ENCODE results near the gene CNTNAP5.

- no peak for TF ChIP-seq TEAD4 (IDR thresholded peaks at IDR 0.05; ENCODE audit: low read depth, low read length)
- no peak for TF ChIP-seq CTCF (IDR thresholded peaks at IDR 0.05; ENCODE audit: control extremely low read depth in 1 of 3, insufficient read depth in 1 of 3, low read depth in 1 of 3, low read length in 3 of 3)
- TF ChIP-seq POLR2A (IDR thresholded peaks at IDR 0.05; ENCODE audit: control extremely low read depth in 1 of 2, low read depth in 2 of 2, low read length in 2 of 2): no peak
- no peak for TF ChIP-seq TAF1 (IDR thresholded peaks at IDR 0.05; ENCODE audit: low read depth, low read length)
- TF ChIP-seq EP300 (IDR thresholded peaks at IDR 0.05; ENCODE audit: borderline replicate concordance in 1 of 2, low read depth in 2 of 2, low read length in 2 of 2): no peak
- peak; percentile 42; the same call in 1 of the 2 replicates for TF ChIP-seq MAX (IDR thresholded peaks at IDR 0.05)
- no peak for TF ChIP-seq CHD1 (IDR thresholded peaks at IDR 0.05; ENCODE audit: low read depth, low read length)
- no peak for TF ChIP-seq SP1 (IDR thresholded peaks at IDR 0.05; ENCODE audit: low read depth, low read length)
- no peak; the same call in 1 of the 2 replicates for TF ChIP-seq EGR1 (IDR thresholded peaks at IDR 0.05; ENCODE audit: borderline replicate concordance, low read depth, low read length)
- no peak for TF ChIP-seq HDAC6 (IDR thresholded peaks at IDR 0.05; ENCODE audit: low read depth, low read length)
- no peak for TF ChIP-seq SIX5 (IDR thresholded peaks at IDR 0.05; ENCODE audit: low read depth, low read length)
- TF ChIP-seq SIN3A (conservative IDR thresholded peaks at IDR 0.05 in 1 of 2, IDR thresholded peaks at IDR 0.05 in 1 of 2; ENCODE audit: low read depth in 1 of 2, low read length in 2 of 2): peak; percentile 86 to 91; a peak in 2 of 4 replicates
- no peak for TF ChIP-seq USF2 (IDR thresholded peaks at IDR 0.05; ENCODE audit: low read length)
- no peak for TF ChIP-seq MAFK (IDR thresholded peaks at IDR 0.05; ENCODE audit: low read depth, low read length)
Measured at GRCh38 chr2:124025171-124025580, at the start of gene CNTNAP5.

Data from H1 (cell line).